Kidney (tissue), 14 donors: ENCODE data around the gene NME8. TPM values are rescaled to one million over a fixed set of nuclear protein-coding genes. Genes with fewer than 3 reads are reported as not detected.

Experiments
- DNase-seq, 5 donors: peaks; one replicate each; pipeline ENCODE4 v3.0.0-alpha.2; 2013 to 2020
- FAIRE-seq: peaks from 2 replicates; lab custom pipeline; 2012; peaks lifted over from hg19 to GRCh38; lab: Jason Lieb, UNC
- H3K27ac ChIP-seq, 2 donors: one replicate each; pipeline ENCODE4 v1.7.0; 2013; ENCODE audit warnings: low read depth in 2 of 2, low read length in 2 of 2, inconsistent platforms in 1 of 2
- H3K27me3 ChIP-seq: one replicate; pipeline ENCODE4 v1.7.1; 2013; ENCODE audit warnings: low read length, inconsistent platforms; ENCODE audit not compliant: control insufficient read depth, insufficient read depth
- H3K36me3 ChIP-seq, 3 donors: one replicate each; pipeline versions ENCODE4 v1.7.0 to v1.7.1; 2013; ENCODE audit warnings: low read length in 3 of 3, control low read depth in 1 of 3, inconsistent platforms in 1 of 3; ENCODE audit not compliant: insufficient read depth in 3 of 3, control insufficient read depth in 2 of 3
- H3K4me1 ChIP-seq, 3 donors: one replicate each; pipeline versions ENCODE4 v1.7.0 to v1.7.1; 2013; ENCODE audit warnings: low read length in 3 of 3, inconsistent platforms in 1 of 3, low read depth in 1 of 3; ENCODE audit not compliant: control insufficient read depth in 2 of 3, insufficient read depth in 2 of 3
- H3K4me3 ChIP-seq, 3 donors: one replicate each; pipeline versions ENCODE4 v1.7.0 to v1.8.1; 2013; ENCODE audit warnings: low read length in 3 of 3, control low read depth in 1 of 3, inconsistent platforms in 1 of 3
- H3K9ac ChIP-seq, 3 donors: one replicate each; pipeline versions ENCODE4 v1.7.0 to v1.7.1; 2013; ENCODE audit warnings: low read length in 3 of 3, control low read depth in 1 of 3, inconsistent platforms in 1 of 3
- H3K9me3 ChIP-seq, 3 donors: one replicate each; pipeline versions ENCODE4 v1.7.0 to v1.7.1; 2013; ENCODE audit warnings: low read length in 3 of 3, control low read depth in 1 of 3, inconsistent platforms in 1 of 3; ENCODE audit not compliant: control insufficient read depth in 2 of 3, insufficient read depth in 1 of 3
- intact Hi-C: fragments of 100-400 bp; cut with DNase I; formaldehyde crosslinking; loops from one replicate; pipeline ENCODE4 v1.11.1; 2022
- polyA plus RNA-seq: library from polyadenylated mRNA; stranded (reverse); fragments of 350-450 nt; fragmentation: Illumina TruSeq; extraction: RNeasy Lipid Tissue Mini Kit (QIAGEN cat#74804); gene quantifications from one replicate; pipeline ENCODE4 v1.2.3, GENCODE V29; 2014; ENCODE audit warnings: low read depth, low replicate concordance; ENCODE audit not compliant: insufficient read depth
- total RNA-seq: library from RNA; stranded (reverse); fragmentation: NEBNext Ultra II Directional; extraction: Animal tissue kit (Norgen Biotek cat#: 25700); gene quantifications from one replicate; pipeline ENCODE4 v1.2.1, GENCODE V29; 2021
- TF ChIP-seq, protein P1 (sequence below): IDR thresholded peaks from 3 replicates; pipeline ENCODE4 v1.5.1; 2012; ENCODE audit warnings: mild to moderate bottlenecking, moderate library complexity, borderline replicate concordance; ENCODE audit not compliant: insufficient read depth; ENCODE audit errors: extremely low read depth
- donor health status: control.
- donor health status: control.
- donor health status: control.
- donor health status: control.
- donor health status: control.
- donor health status: DM: yes; HTN: yes; CAD: no.
- donor health status: Normal renal cell carcinoma (clear cell type).

NME8 gene
- total and polyA plus RNA-seq, 2 donors from 2014 or later: 0.44 to 1.2 TPM

GRCh38 chr7:37924491-37925041 is 76.2 kb downstream of the NME8 start:
- intact Hi-C loops: no loop called here
- H3K4me3 ChIP-seq: no peak overlapping the region
- H3K36me3 ChIP-seq: no peaks in the 10 kb centered on the region
- no peaks in the 10 kb centered on the region for H3K9me3 ChIP-seq
- FAIRE-seq: no peak
- peak in 1 of 5 donors; percentile 27 for DNase-seq
- no peak overlapping the region for H3K27ac ChIP-seq
- TF ChIP-seq, protein P1, sequence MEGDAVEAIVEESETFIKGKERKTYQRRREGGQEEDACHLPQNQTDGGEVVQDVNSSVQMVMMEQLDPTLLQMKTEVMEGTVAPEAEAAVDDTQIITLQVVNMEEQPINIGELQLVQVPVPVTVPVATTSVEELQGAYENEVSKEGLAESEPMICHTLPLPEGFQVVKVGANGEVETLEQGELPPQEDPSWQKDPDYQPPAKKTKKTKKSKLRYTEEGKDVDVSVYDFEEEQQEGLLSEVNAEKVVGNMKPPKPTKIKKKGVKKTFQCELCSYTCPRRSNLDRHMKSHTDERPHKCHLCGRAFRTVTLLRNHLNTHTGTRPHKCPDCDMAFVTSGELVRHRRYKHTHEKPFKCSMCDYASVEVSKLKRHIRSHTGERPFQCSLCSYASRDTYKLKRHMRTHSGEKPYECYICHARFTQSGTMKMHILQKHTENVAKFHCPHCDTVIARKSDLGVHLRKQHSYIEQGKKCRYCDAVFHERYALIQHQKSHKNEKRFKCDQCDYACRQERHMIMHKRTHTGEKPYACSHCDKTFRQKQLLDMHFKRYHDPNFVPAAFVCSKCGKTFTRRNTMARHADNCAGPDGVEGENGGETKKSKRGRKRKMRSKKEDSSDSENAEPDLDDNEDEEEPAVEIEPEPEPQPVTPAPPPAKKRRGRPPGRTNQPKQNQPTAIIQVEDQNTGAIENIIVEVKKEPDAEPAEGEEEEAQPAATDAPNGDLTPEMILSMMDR: no peak
- H3K9ac ChIP-seq: no peak overlapping the region
- no peaks in the 10 kb centered on the region for H3K27me3 ChIP-seq
- peaks cover 0 to 2% (median 0%) of the 10 kb centered on the region in 3 donors for H3K4me1 ChIP-seq

- TF ChIP-seq, protein P1: no peak
- Histone ChIP-seq H3K36me3 (no peaks in the 10 kb centered on the region), H3K4me1 (peaks cover 0 to 2% (median 0%) of the 10 kb centered on the region in 3 donors), H3K27ac (no peak overlapping the region), H3K9ac (no peak overlapping the region), H3K9me3 (no peaks in the 10 kb centered on the region), H3K27me3 (no peaks in the 10 kb centered on the region), H3K4me3 (no peak overlapping the region)
- DNase-seq: no peak
- intact Hi-C loops: no loop called here
- no peak for FAIRE-seq
Measured at GRCh38 chr7:37925620-37926019, 77.2 kb downstream of the NME8 start.

GRCh38 chr7:37927773-37928444 is 79.5 kb downstream of the NME8 start:
- Histone ChIP-seq H3K27ac (no peak overlapping the region), H3K4me1 (peaks cover 0 to 2% (median 0%) of the 10 kb centered on the region in 3 donors), H3K36me3 (no peaks in the 10 kb centered on the region), H3K9me3 (no peaks in the 10 kb centered on the region), H3K4me3 (no peak overlapping the region), H3K27me3 (no peaks in the 10 kb centered on the region), H3K9ac (no peak overlapping the region)
- TF ChIP-seq, protein P1: no peak
- DNase-seq: no peak
- intact Hi-C loops: no loop called here
- FAIRE-seq: no peak
